ENCODE data around the gene VWA7. TPM values are rescaled to one million over a fixed set of nuclear protein-coding genes. Genes with fewer than 3 reads are reported as not detected.

Gene VWA7
- total RNA-seq, 1 donor from 2014 or later: 0.26 TPM

DNA sequence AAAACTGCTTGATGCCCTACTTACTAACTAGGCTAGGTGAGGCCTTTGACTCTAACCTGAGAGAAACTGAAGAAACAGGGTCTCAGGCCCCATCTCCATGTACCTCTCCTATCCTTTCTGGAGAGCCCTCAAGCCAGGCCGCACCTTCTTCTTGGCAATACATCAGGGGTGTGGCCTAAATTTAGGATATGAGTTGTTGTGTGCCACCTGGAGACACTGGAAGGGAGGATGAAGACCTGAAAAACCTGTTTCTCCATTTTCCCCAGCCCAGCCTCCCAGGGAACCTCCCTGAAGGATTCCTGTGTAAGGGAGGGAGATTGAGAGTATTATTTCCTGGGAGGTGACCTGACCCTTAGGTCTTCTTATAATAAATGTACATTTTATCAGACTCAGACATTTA is 58.9 kb downstream of the VWA7 start:
- TF ChIP-seq, protein P1, sequence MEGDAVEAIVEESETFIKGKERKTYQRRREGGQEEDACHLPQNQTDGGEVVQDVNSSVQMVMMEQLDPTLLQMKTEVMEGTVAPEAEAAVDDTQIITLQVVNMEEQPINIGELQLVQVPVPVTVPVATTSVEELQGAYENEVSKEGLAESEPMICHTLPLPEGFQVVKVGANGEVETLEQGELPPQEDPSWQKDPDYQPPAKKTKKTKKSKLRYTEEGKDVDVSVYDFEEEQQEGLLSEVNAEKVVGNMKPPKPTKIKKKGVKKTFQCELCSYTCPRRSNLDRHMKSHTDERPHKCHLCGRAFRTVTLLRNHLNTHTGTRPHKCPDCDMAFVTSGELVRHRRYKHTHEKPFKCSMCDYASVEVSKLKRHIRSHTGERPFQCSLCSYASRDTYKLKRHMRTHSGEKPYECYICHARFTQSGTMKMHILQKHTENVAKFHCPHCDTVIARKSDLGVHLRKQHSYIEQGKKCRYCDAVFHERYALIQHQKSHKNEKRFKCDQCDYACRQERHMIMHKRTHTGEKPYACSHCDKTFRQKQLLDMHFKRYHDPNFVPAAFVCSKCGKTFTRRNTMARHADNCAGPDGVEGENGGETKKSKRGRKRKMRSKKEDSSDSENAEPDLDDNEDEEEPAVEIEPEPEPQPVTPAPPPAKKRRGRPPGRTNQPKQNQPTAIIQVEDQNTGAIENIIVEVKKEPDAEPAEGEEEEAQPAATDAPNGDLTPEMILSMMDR (IDR thresholded peaks at IDR 0.05; ENCODE audit: insufficient read depth, low read length, severe bottlenecking): no peak
- DNase-seq (ENCODE audit: low read depth): peak; percentile 93
- H3K36me3 ChIP-seq (ENCODE audit: control insufficient read depth, insufficient read depth, low read length): no peaks in the 10 kb centered on the region
- H3K27me3 ChIP-seq (ENCODE audit: control insufficient read depth, insufficient read depth, low read length): no peaks in the 10 kb centered on the region
- FAIRE-seq: no peak
- no peak overlapping the region for H3K4me3 ChIP-seq (ENCODE audit: low read depth, low read length)

DNA sequence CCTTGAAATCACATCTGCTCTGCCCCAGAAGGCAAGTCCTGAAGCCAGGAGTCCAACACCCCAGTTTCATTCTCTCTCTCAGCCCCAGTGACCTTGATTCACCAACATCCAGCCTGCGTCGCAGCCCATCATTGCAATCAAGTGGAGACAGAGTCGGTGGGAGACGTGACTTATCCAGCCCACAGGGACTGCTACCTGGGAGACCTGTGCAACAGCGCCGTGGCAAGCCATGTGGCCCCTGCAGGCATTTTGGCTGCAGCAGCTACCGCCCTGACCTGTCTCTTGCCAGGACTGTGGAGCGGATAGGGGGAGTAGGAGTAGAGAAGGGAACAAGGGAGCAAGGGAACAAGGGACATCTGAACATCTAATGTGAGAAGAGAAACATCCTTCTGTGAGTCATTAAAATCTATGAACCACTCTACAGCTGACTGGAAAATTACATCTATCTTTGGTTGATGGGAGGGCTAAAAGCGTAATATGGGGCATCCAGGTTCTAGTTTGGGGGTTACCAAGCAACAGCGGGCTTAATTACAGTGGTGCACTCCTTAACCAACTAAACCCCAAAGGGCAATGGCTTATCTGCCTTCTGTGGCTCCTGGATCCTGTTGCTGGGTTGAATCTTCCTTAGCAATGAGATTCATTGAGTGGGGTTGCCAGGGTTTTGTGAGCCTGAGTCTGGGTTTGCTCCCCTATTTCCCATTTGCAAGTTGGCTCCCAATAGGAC is 59.5 kb downstream of the VWA7 start:
- DNase-seq (ENCODE audit: low read depth) (no peak), FAIRE-seq (no peak)
- Histone ChIP-seq H3K27me3 (ENCODE audit: control insufficient read depth, insufficient read depth, low read length) (no peaks in the 10 kb centered on the region), H3K4me3 (ENCODE audit: low read depth, low read length) (no peak overlapping the region), H3K36me3 (ENCODE audit: control insufficient read depth, insufficient read depth, low read length) (no peaks in the 10 kb centered on the region)
- TF ChIP-seq, protein P1 (IDR thresholded peaks at IDR 0.05; ENCODE audit: insufficient read depth, low read length, severe bottlenecking): peak; percentile 30

Other genes with a start within 250 kb of the VWA7 start
- gene MCCD1, start 248.4 kb downstream of the VWA7 start, total RNA-seq: not detected in 2 replicates
- 335 and 385 TPM in 2 replicates for gene DDX39B, start 235.3 kb downstream of the VWA7 start, total RNA-seq
- 0.26 and 0.51 TPM in 2 replicates for gene ATP6V1G2, start 230.7 kb downstream of the VWA7 start, total RNA-seq
- gene NFKBIL1, start 229.7 kb downstream of the VWA7 start, total RNA-seq: 38.9 and 40.0 TPM in 2 replicates
- not detected in 2 replicates for gene LTA, start 205.0 kb downstream of the VWA7 start, total RNA-seq
- not detected in 2 replicates for gene TNF, start 201.8 kb downstream of the VWA7 start, total RNA-seq
- not detected in 2 replicates for gene LTB, start 194.9 kb downstream of the VWA7 start, total RNA-seq
- gene LST1, start 191.1 kb downstream of the VWA7 start, total RNA-seq: not detected in 2 replicates
- not detected in 2 replicates for gene NCR3, start 184.3 kb downstream of the VWA7 start, total RNA-seq
- gene AIF1, start 162.1 kb downstream of the VWA7 start, total RNA-seq: not detected in 2 replicates
- 21.1 and 24.7 TPM in 2 replicates for gene PRRC2A, start 156.6 kb downstream of the VWA7 start, total RNA-seq
- gene BAG6, start 124.7 kb downstream of the VWA7 start, total RNA-seq: 71.1 and 84.1 TPM in 2 replicates
- gene APOM, start 121.4 kb downstream of the VWA7 start, total RNA-seq: 0.26 and 0.53 TPM in 2 replicates
- gene C6orf47, start 116.5 kb downstream of the VWA7 start, total RNA-seq: 28.4 and 30.5 TPM in 2 replicates
- gene GPANK1, start 112.3 kb downstream of the VWA7 start, total RNA-seq: 10.0 and 10.2 TPM in 2 replicates
- gene CSNK2B, start 111.2 kb downstream of the VWA7 start, total RNA-seq: 61.1 and 72.7 TPM in 2 replicates
- 1.1 and 2.3 TPM in 2 replicates for gene LY6G5B, start 107.4 kb downstream of the VWA7 start, total RNA-seq
- gene LY6G5C, start 96.3 kb downstream of the VWA7 start, total RNA-seq: 0.13 TPM in 1 of 2 replicates, not detected in the other
- gene ABHD16A, start 74.0 kb downstream of the VWA7 start, total RNA-seq: 32.9 and 66.2 TPM in 2 replicates
- not detected in 2 replicates for gene LY6G6F, start 70.5 kb downstream of the VWA7 start, total RNA-seq
- not detected in 2 replicates for gene LY6G6D, start 62.0 kb downstream of the VWA7 start, total RNA-seq
- 0.38 TPM in 1 of 2 replicates, not detected in the other for gene LY6G6C, start 55.6 kb downstream of the VWA7 start, total RNA-seq
- gene MPIG6B, start 54.0 kb downstream of the VWA7 start, total RNA-seq: under 0.01 TPM in 1 of 2 replicates, not detected in the other
- 14.5 and 19.5 TPM in 2 replicates for gene DDAH2, start 48.0 kb downstream of the VWA7 start, total RNA-seq
- gene CLIC1, start 40.8 kb downstream of the VWA7 start, total RNA-seq: 480 and 574 TPM in 2 replicates
- 3.4 and 4.0 TPM in 2 replicates for gene MSH5, start 37.3 kb downstream of the VWA7 start, total RNA-seq
- gene SAPCD1, start 14.7 kb downstream of the VWA7 start, total RNA-seq: 1.3 TPM in 2 replicates
- gene VARS1, start 18.4 kb upstream of the VWA7 start, total RNA-seq: 40.8 and 53.2 TPM in 2 replicates
- 28.9 and 29.2 TPM in 2 replicates for gene LSM2, start 29.6 kb upstream of the VWA7 start, total RNA-seq
- gene HSPA1L, start 38.0 kb upstream of the VWA7 start, total RNA-seq: 0.53 and 1.4 TPM in 2 replicates
- gene HSPA1A, start 38.2 kb upstream of the VWA7 start, total RNA-seq: 50.3 and 55.3 TPM in 2 replicates
- gene HSPA1B, start 50.4 kb upstream of the VWA7 start, total RNA-seq: 118 and 193 TPM in 2 replicates
- 65.8 and 70.3 TPM in 2 replicates for gene NEU1, start 85.5 kb upstream of the VWA7 start, total RNA-seq
- gene SLC44A4, start 101.7 kb upstream of the VWA7 start, total RNA-seq: 1.8 and 10.5 TPM in 2 replicates
- 10.8 and 14.5 TPM in 2 replicates for gene EHMT2, start 120.4 kb upstream of the VWA7 start, total RNA-seq
- gene ZBTB12, start 124.8 kb upstream of the VWA7 start, total RNA-seq: 0.64 and 1.3 TPM in 2 replicates
- 0.26 and 0.53 TPM in 2 replicates for gene C2, start 150.4 kb upstream of the VWA7 start, total RNA-seq
- 2.4 and 2.6 TPM in 2 replicates for gene CFB, start 168.8 kb upstream of the VWA7 start, total RNA-seq
- gene NELFE, start 181.6 kb upstream of the VWA7 start, total RNA-seq: 163 and 177 TPM in 2 replicates
- gene SKIC2, start 181.8 kb upstream of the VWA7 start, total RNA-seq: 44.8 and 48.0 TPM in 2 replicates
- 8.4 and 12.2 TPM in 2 replicates for gene DXO, start 194.8 kb upstream of the VWA7 start, total RNA-seq
- 1.2 and 1.8 TPM in 2 replicates for gene C4A, start 204.7 kb upstream of the VWA7 start, total RNA-seq
- 1.6 and 2.6 TPM in 2 replicates for gene C4B, start 237.5 kb upstream of the VWA7 start, total RNA-seq

Measured in bronchial epithelial cell (primary cell).